GM21737 (cell line): ENCODE results near the gene APBA1.

Experiments
- ATAC-seq: cut with Tn5 transposase; IDR thresholded peaks from one replicate; pipeline ENCODE4 v1.9.1; 2021; ENCODE audit warnings: mild to moderate bottlenecking, moderate library complexity; ENCODE audit not compliant: unreplicated experiment

APBA1 gene

DNA sequence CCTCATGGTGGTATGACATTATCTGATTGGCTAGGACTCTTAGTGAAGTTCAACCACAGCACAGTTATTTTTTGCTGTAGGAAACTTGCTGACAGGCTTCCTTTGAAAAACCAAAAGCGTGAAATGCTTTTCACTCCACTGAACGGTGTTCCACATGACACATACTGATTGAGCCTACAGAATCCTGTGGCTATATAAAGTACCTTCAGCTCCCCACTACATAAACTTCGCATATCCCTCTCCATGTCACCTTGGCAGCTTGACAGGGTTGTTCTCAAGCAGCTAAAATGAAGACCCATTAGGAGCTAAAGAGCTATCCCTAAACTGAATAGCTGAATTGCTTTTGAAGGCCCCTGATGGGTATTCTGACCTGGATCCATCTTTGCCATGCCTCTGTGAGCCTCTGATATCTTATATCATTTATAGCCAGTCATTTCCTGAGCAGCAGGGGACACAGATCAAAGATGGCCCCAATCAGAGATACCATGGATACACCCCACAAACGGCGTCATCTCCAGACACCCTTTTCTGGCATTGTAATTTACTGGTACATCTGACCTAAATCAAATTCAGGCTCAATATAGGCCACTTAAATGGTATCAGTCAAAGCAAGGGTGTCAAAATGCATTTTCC lies 91.5 kb downstream of the APBA1 start:
- ATAC-seq: no peak

DNA sequence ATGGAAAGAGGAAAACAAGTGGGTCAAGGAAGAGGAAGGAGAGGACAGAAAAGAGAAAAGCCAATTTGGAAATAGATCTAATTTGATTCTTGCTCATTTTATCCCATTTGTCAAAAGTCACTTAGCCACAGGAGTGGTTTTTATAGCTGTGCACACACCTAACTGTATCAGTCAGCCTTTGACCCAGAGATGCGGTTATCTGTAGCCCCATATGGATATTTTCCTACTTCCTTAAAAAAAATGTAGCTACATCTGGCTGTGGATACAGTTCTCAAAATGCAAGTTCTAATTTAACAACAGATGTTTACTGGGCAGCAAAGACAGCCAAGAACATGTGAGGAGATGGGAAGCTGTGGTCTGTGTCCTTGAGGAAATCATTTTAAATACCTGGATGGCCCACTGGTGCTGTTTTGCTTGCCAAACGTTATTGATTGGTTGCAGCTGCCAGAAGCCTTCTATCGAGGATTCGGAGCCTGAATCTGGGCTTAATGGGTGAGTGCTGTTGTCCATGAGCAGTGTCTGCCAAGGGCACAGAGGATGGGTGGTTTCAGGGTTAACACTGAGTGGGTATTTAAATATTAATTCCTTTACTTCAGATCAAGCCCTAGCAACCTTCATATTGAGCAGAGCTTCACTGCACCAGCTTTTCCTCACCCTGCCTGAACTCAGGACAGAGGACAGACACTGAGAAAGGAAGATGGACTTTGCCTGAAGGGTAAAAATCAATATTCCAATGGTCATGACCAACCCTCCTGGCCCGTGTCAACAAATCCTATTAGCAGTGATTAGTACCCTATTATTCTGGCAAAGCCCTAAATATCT lies 92.2 kb downstream of the APBA1 start:
- no peak for ATAC-seq

DNA sequence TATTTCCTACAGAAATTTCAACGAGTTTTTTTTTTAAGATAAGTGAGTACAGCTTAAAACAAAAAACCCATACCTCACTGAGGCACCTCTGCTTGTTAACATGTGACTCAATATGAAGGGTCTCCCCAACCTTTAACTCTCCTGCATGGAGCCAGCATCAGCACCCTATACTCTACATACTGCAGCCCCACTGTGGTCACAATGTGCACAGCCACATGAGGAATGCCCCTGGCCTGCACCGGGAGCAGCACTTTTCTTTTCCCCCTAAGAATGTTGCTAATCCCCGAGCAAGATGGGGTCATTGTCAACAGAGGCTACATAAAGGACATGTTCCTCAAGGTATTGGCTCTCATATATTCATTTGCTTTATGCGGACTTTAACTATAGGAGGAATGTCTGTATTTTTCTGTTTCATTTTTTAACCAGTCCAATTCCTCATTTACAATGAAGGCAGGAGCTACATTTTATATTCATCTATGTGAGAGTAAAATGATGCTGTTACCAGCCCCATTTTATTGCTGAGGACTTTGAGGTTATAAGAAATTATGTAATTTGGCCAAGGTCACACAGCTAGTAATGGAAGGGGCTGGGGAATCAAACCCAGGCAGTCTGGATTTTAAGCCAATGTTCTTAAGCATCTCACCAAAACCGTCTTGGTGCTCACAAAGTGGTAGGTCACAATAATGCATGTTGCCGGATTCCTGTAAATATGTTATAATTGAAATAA lies 93.0 kb downstream of the APBA1 start:
- no peak for ATAC-seq

DNA sequence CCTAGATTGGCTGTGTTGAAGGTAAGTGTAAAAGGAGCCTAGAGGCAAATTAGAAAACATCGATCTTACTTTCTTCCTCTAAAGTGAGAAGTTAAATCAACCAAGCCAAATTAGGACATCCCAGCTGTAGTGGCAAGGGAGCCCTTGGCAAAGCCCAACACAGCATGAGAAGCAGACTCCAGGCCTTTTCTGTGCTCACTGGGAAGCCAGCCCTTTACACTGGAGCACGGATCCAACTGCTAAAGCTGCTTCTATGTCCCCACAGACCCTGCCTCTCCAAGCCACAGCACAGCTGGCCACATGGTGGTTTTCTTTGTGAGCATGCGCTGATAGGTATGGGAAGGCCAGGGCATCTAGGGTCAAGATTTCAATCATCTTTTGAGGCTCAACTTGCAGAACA lies 94.1 kb downstream of the APBA1 start:
- no peak for ATAC-seq

DNA sequence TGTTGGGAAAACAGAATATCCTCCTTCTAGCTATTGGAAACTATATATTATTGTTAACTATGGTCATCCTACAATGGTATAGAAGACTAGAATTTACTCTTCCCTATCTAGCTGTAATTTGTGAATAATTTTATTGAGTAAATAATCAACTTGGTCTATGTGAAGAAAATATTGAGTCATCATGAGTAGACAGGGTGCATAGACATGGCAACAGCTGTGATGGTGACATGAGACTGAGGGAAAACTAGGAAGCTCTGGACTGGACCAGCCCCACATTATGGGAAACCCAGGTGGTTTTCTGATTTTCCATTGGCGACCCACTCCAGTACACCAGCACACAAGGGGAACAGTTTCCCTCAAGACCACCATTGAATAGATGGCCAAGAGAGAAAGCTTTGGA lies 95.0 kb downstream of the APBA1 start:
- no peak for ATAC-seq

DNA sequence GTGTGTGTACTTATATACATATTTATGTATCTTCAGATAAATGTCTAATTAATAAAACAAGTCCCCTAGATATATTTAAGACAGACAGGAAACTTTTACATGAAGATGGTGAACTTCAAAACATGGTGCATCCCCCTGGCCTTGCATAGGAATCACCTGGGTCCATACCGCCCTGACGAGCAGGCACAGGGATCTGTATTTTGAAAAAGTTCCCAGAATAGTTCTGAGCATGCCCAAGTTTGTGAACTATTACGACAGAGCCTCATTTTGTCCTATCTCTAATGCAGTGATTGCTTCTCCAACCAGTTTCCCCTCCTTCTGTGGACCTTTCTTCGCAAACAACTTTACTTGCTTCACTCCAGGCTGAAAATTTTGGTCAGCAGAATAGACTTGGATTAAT lies 98.1 kb downstream of the APBA1 start:
- ATAC-seq: no peak

DNA sequence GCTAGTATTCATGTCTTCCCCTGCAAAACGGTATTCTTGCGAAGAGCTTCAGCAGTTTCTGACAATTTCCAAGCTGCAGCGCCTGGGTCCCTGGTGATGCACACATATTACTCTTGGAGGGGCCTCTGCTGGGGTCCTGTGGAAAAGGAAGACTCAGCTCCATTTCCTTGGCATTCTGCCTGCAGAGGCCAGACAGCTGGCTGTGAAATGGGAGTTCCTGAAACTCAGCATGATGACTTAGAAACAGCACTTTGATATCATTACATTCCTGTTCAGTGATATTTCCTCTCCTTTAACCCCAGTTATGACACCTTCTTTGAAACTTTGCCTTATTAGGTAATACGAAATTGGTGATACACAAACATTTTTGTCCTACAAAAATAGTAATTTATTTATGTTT lies 98.5 kb downstream of the APBA1 start:
- ATAC-seq: no peak

DNA sequence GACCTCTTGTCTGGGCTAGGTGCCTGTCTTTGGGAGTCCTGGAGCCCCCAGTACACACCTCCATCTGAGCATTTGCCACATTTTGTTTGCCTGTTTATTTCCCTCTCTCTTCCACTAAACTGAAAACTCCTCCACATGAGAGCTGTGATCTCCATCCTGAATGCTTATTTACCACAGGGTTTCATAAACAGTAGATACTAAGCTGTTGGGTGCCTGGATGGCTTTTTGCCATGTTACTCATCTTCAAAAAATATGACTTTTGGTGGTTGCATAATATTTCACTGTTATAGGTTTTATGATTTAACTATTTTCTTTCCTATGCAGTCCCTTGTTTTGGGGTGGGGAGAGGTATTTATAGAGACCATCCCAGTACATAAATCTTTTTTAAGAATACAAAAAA lies 99.6 kb downstream of the APBA1 start:
- no peak for ATAC-seq

DNA sequence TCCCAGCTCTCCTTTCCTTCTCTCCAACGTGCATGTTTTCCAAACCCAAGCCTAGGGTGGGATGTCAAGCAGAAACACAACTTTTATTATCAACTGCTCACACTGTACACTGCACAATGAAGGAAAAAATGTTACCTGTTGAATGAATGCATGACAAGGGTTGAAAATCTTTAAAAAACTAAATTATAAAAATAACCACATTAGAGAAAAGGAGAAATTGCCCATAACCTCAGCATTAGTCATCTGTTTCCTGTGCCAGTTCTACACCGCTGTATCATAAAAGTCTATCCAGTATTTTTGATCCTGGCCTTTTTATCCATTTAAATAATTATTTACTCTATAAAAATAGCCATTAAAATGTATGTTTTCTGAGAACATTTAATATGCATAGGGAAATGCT lies 101.1 kb downstream of the APBA1 start:
- ATAC-seq: no peak

DNA sequence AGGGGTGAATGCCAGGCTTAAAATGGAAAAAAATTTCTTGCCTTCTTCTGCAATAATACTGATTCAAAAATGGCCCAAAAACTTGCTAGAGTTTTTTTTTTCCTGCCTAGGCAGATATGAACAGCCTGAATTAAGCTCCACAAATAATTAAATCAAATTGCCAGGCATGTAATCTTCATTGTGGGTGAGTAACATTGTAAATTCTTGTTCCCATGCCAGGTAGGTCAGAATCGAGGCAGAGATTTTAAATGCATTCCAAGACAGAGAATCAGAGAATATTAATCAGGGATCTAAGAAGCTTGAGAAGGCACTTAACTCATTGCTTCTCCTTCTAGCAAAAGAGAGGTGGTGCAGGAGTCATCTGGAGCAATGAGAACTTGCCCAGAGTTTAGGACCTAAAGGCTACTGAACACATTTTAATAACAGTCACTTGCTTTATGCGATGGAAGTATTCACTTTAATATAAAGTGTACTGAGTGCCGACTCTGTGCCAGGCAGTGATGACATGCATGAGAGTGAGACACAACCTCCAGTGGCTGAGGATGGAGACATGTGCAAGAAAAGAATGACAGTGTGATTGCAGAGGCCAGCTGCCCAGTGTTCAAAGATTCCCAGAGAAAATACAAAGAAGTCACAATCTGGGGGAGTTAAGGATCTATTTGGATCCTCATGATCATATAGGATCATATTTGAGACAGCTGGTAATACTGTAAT lies 102.3 kb downstream of the APBA1 start:
- no peak for ATAC-seq

DNA sequence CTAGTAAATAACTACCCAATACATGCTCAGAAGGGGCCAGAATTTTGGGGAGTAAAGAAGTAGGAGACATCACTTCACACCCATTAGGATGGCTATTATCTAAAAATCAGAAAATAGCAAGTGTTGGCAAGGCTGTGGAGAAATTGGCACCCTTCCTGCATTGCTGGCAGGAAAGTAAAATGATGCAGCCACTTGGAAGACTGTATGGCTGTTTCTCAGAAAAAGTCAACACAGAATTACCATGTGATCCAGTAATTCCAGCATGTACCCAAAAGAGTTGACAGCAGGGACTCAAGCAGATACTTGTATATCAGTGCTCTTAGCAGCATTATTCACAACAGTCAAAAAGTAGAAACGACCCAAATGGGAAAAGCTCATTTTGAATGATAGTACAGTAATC lies 107.6 kb downstream of the APBA1 start:
- ATAC-seq: no peak

DNA sequence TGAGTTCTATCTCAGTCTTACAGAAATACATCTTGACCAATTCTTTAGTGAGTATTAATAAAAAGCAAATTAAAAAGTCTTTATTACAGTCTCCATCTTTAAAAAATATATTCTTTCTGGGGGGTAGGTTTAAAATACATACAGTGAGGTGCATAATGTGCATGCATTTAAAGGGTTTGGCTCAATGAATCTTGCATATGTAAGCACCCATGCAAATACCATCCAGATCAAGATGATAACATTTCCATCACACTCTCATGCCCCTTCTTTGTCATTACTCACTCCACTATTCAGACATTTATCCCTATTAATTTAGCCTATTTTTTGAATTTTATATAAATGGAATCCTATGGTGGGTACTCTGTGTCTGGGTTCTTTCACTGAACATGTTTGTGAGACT lies 113.0 kb downstream of the APBA1 start:
- ATAC-seq: no peak

DNA sequence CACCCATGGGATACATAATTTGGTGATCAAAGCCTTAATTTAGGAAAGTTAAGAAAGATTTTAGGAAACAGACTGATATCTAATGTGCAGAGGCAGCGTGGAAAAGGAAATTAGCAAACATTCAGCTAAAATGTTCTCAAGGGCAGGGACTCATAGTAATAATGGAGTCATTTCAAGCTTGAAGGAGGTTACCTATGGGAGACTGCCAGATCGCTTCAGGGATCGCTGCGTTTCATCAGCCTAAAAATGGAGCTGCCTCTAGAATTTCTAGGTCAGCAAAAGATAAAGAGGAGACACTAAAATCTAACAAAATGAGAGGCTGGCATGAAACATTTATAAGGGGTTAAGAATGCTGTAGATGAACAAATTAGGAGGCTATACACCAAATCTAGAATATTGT lies 115.5 kb downstream of the APBA1 start:
- no peak for ATAC-seq

DNA sequence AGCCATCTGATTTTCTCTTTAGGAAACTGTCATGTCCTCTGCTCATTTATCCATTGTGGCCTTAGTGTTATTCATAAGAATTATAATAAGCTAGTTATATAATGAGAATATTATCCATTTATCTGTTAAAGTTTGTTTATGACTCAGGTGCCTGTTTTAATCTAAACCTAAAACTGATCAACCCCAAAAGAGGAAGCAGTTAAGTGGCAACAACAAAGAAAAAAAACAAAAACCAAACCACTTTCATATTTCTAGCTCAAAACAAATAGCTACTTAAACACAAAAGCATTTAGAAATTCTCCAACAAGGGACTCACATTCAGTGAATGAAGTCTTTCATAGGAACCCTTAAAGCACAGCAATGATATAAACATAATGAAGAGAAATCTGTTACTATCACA lies 116.4 kb downstream of the APBA1 start:
- no peak for ATAC-seq

DNA sequence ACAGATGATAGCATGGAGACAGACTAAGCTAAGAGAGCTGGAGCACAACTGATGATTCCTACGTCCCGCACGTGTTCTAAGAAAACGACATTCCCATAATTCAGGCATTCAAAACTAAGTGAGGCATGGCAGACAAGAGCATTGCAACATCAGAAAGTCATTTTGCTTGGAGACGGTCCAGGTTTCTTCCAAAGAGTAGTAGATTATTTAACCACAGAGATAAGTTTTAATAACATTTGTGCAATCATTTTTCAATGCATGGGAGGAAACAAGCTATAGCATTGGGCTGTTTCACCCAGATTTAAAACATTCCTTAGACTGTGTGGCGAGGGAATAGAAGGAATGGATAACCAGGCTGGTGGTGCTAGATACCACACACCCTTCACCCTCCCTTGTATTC lies 117.2 kb downstream of the APBA1 start:
- ATAC-seq: no peak

DNA sequence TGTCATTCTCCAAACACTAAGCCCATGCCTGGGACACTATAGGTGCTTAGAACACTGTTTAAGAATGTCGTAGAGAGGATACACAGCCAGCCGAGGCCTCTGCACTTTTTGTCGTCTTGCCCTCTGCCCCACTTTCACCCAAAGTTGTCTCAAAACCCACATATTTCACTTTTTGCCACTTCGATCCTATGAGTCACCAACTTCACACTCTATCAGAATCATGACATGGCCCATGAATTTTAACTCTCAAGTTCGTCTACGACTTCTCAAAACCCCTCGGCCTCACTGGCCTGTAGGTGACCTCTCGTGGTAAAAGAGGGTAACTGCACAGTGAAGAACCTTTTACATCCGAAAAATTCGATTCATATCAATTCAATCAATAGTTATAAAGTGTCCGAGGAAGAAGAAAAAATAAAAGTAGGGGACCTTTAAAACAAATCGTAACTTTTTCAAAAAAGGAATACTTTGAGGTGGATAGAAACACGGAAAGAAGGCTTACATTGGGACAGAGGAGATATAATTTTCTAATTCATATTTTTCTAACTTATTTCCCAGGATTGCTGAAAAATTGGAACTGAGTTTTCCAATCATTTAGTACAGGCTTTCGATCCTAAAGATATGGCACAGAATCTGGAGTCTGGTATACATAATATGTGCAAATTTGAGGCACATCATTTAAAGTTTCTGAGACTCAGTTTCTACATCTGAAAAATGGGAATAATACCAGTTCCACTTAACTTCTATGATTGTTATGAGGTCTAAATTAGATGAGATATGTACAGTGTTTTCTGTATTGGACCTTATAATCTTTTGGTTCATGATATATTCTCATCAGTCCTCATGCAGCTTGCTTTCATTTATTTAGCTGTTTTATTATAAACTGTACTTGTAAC lies 122.6 kb downstream of the APBA1 start:
- ATAC-seq: no peak

DNA sequence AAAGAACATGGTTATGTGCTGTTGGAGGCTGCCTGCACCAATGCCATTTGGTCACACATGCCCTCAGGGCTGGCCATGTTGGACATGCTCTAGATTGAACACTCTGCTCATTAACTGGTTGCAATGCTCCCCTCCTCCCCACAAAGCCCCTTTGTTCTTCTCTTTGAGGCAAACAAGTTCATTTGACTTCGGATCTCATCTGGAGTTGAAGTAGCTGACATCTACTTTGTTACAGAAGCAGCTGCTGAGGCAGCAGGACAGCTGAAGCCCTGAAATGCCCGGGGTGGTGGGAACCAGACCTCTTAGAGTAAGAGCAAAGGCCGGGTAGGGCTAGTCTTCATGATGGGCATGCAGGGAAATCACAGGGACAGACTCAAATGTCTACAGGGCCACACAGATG lies 123.5 kb downstream of the APBA1 start:
- no peak for ATAC-seq

DNA sequence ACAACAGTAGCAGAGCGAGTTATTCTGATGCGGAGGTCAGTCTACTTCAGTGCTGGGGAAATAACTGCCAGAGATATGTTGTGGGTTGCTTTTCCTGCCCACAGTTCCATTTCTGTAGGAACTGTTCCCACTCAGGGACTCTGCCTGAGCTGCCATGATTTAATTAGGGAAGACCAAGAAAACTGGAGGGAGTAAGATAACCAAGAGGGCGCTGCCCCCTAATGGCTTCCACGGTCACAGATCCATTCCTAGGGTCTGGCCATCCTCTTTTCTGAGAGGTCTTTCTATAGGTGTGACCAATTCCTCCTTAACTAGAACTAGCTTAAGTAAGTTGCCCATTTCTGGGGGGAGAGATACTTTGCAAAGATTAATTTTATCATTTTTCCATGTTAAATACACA lies 125.9 kb downstream of the APBA1 start:
- no peak for ATAC-seq

DNA sequence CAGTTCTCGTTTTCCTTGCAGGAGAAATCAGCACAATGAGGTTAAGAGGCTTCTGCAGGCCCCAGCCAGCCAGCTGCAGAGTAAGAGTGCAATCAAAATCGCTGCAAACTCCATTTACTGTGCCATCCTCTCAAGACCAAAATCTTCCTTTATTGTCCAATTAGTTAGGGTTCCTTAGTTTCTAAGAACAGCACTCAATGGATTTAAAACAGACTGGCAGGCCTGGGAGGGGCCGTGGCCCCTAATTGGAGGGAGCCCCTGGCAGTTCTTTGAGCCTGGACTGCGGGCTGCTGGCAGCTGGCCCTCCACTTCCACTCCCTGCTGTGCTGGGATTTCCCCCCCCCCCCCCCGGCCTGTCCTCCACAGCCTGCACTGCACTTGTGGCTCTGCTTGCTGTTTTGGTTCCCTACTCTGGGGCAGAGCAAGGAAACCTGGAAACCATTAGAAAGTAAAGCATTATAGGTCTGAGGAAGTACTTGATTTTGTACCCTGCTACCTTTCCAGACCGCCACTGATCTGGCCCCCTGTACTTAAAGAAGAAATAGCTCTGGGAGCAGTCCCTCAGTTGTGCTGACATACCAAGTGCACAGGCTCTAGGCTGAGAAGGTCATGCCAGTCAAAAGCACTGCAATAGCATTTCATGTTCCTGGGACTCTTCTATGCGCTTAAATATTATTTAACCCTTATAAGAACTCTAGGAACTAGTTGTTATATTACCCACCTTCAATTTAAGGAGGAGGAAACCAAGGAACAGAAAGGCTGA lies 129.0 kb downstream of the APBA1 start:
- ATAC-seq: no peak

DNA sequence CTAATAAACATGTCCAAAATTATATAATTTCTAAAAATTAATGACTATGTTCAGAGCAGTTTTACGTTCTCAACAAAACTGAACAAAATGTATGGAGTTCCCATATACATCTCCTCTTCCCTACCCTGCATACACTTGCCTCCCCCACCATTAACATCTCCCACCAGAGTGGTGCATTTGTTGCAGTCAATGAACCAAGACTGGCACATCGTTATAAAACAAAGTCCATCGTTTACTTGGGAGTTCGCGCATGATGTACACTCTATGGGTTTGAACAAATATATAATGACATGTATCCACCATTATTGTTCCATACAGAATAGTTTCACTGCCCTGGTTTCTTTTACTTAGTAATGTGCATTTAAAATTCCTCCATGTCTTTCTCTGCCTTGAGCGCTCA lies 130.1 kb downstream of the APBA1 start:
- no peak for ATAC-seq
